Measurements from ENCODE around the gene CELF5. TPM values are rescaled to one million over a fixed set of nuclear protein-coding genes. Genes with fewer than 3 reads are reported as not detected.
A peak's percentile ranks its signal among the peaks of the same experiment; 100 is the strongest.

Gene CELF5
- total RNA-seq, 4 donors from 2014 or later = not detected

- Histone ChIP-seq H3K36me3 (no peaks in the 10 kb centered on the region), H3K9me3 (peaks cover 0 to 11% (median 9%) of the 10 kb centered on the region in 3 donors), H3K27ac (no peak overlapping the region), H3K4me3 (peak overlapping the region; percentile 13 to 61 (median 40)), H3K27me3 (peaks cover 0 to 99% (median 12%) of the 10 kb centered on the region in 4 donors), H3K4me1 (peaks cover 6 to 18% (median 11%) of the 10 kb centered on the region in 3 donors)
- 0% methylated on average over 1 of the region's 45 CpGs; no CpG with 5 or more reads in 1 of the 2 donors for WGBS, 2 donors
- TF ChIP-seq POLR2A (IDR thresholded peaks at IDR 0.05) (no peak), CTCF (IDR thresholded peaks at IDR 0.05) (peak in 1 of 6 experiments; percentile 12)
- intact Hi-C loops (cut with DNase I) = no loop called here
- DNase-seq = no peak
These were observed 51.3 kb downstream of the CELF5 start for GRCh38 chr19:3275583-3276340.

DNA sequence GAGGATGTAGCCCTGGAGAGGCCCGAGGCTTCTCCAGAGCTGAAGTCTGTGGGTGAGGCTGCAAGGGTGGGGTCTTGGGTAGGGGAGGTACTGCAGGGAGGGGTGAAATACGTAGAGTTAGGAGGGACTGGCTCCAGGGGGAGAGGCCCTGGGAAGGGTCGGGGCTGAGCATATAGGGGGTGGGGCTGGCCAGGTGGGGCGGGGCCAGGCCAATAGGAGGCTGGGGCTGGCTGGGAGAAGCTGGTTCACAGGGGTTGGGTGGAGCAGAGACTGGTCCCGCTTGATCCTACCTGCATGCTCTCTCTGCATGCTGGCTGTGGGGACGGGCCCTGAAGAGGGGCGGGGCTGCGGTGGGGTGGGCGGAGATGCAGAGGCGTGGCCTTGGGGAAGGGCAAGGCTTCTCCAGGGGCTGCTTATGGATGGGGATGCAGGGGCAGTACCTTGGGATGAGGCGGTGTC is 51.9 kb downstream of the CELF5 start:
- Histone ChIP-seq H3K36me3 (no peaks in the 10 kb centered on the region), H3K27ac (no peak overlapping the region), H3K4me1 (peaks cover 6 to 18% (median 11%) of the 10 kb centered on the region in 3 donors), H3K4me3 (peak overlapping the region in 1 of 4 donors; percentile 61), H3K27me3 (peaks cover 0 to 99% (median 9%) of the 10 kb centered on the region in 4 donors), H3K9me3 (peaks cover 0 to 11% (median 9%) of the 10 kb centered on the region in 3 donors)
- 0 to 6% methylated on average over 7 to 8 of the region's 11 CpGs for WGBS, 2 donors
- TF ChIP-seq CTCF (IDR thresholded peaks at IDR 0.05) (no peak), POLR2A (IDR thresholded peaks at IDR 0.05) (no peak)
- no peak for DNase-seq
- intact Hi-C loops (cut with DNase I) = no loop called here

DNA sequence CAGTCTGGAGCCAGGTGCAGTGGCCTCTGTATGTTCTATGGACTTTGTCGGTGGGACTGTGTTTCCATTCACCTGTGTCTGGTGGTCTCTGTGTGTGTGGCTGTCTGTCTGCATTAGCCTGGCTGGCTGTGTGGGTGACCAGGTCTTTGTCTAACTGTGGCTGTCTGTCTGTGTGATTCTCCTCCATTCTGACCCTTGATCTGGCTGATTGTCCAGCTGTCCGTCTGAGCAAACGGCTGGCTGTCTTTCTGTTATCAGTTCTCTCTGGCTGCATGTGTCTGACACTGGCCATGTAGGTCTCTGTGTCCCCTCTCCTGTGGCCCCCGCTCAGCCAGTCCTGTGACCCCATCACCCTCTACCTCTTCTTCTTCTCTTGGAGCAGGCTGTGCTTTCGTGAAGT is 53.2 kb downstream of the CELF5 start:
- H3K27me3 ChIP-seq = peaks cover 0 to 97% (median 4%) of the 10 kb centered on the region in 4 donors
- no peak overlapping the region for H3K4me3 ChIP-seq
- intact Hi-C loops (cut with DNase I) = no loop called here

GRCh38 chr19:3278294-3278693 is 53.8 kb downstream of the CELF5 start:
- peaks cover 0 to 4% (median 1%) of the 10 kb centered on the region in 3 donors for H3K9me3 ChIP-seq
- H3K4me3 ChIP-seq = no peak overlapping the region
- 89 to 90% methylated on average over 11 of the region's 11 CpGs for WGBS, 2 donors
- DNase-seq = no peak
- intact Hi-C loops (cut with DNase I) = no loop called here
- TF ChIP-seq POLR2A (IDR thresholded peaks at IDR 0.05) (no peak), CTCF (IDR thresholded peaks at IDR 0.05) (no peak)
- no peaks in the 10 kb centered on the region for H3K36me3 ChIP-seq
- peaks cover 6 to 18% (median 11%) of the 10 kb centered on the region in 3 donors for H3K4me1 ChIP-seq
- H3K27ac ChIP-seq = no peak overlapping the region
- peaks cover 0 to 97% (median 2%) of the 10 kb centered on the region in 4 donors for H3K27me3 ChIP-seq

More for the DNA sequence above, 53.2 kb downstream of the CELF5 start:
- peaks cover 6 to 18% (median 11%) of the 10 kb centered on the region in 3 donors for H3K4me1 ChIP-seq
- H3K36me3 ChIP-seq = no peaks in the 10 kb centered on the region
- WGBS, 2 donors = 63 to 67% methylated on average over 4 to 5 of the region's 5 CpGs
- TF ChIP-seq CTCF (IDR thresholded peaks at IDR 0.05) (no peak), POLR2A (IDR thresholded peaks at IDR 0.05) (no peak)
- no peak overlapping the region for H3K27ac ChIP-seq
- DNase-seq = no peak
- H3K9me3 ChIP-seq = peaks cover 0 to 11% (median 7%) of the 10 kb centered on the region in 3 donors

DNA sequence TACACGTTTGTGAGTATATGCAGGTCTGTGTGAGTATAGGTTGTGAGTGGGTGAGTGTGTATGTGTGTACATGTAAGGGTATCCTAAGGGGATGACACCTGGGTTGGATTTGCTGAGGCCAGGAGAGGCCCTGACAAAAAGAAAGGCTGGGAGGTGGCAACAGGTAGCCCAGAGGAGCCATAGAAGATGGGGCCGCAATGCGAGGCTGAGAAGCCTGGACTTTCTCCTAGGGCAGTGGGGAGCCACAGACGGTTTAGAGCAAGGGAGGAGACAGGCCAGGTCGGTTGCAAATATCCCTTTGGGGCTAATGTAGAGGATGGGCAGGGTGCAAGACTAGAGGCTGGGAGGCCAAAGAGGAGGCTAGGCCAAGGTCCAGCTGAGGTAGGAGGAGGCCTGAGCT is 54.3 kb downstream of the CELF5 start:
- no peak overlapping the region for H3K27ac ChIP-seq
- TF ChIP-seq POLR2A (IDR thresholded peaks at IDR 0.05) (no peak), CTCF (IDR thresholded peaks at IDR 0.05) (no peak)
- 81 to 87% methylated on average over 5 of the region's 5 CpGs for WGBS, 2 donors
- no peak overlapping the region for H3K4me3 ChIP-seq
- H3K4me1 ChIP-seq = peaks cover 6 to 18% (median 11%) of the 10 kb centered on the region in 3 donors
- DNase-seq = no peak
- H3K36me3 ChIP-seq = no peaks in the 10 kb centered on the region
- H3K9me3 ChIP-seq = no peaks in the 10 kb centered on the region
- peaks cover 0 to 97% (median 2%) of the 10 kb centered on the region in 4 donors for H3K27me3 ChIP-seq
- intact Hi-C loops (cut with DNase I) = no loop called here

All from esophagus squamous epithelium (tissue), 5 donors.